Panc1 (cell line): Measurements from ENCODE around the gene NTNG1. TPM values are rescaled to one million over a fixed set of nuclear protein-coding genes. Genes with fewer than 3 reads are reported as not detected.

ENCODE experiments used
- ATAC-seq: fragments of 200-7000 bp; cut with Tn5 transposase; 2 replicates; pipeline ENCODE4 v1.9.1; 2020; ENCODE audit warnings: mild to moderate bottlenecking, moderate library complexity
- BruUV-seq: library from RNA; stranded (reverse); fragments of 400-500 nt; replicated peaks from 2 replicates; lab custom pipeline; 2021; lab: Mats Ljungman, UMichigan
- CTCF ChIA-PET: fragments of 300-600 bp; sonication (Branson Sonifier 250); formaldehyde crosslinking; loops from one replicate; lab custom pipeline; 2022; ENCODE audit warnings: antibody characterized with exemption; lab: Charles Lee
- POLR2A ChIA-PET: fragments of 300-600 bp; sonication (Branson Sonifier 250); formaldehyde crosslinking; loops from one replicate; lab custom pipeline; 2022; ENCODE audit warnings: antibody characterized with exemption; lab: Charles Lee
- DNase-seq: peaks from one replicate; pipeline ENCODE4 v3.0.0-alpha.2; 2010; ENCODE audit warnings: low read depth, low spot score
- H3K27ac ChIP-seq: 2 replicates; pipeline ENCODE4 v1.5.1; 2011; ENCODE audit warnings: mild to moderate bottlenecking, low read length, inconsistent platforms
- H3K27me3 ChIP-seq: fragments of 200-500 bp; sonication (Bioruptor generic); 2 replicates; pipeline ENCODE4 v1.6.0; 2014; ENCODE audit warnings: low read length, inconsistent platforms; ENCODE audit not compliant: control insufficient read depth, insufficient read depth
- H3K36me3 ChIP-seq: fragments of 200-500 bp; sonication (Bioruptor generic); 2 replicates; pipeline ENCODE4 v1.5.1; 2014; ENCODE audit warnings: inconsistent platforms, mild to moderate bottlenecking, low read length, moderate library complexity; ENCODE audit not compliant: control insufficient read depth, insufficient read depth
- H3K4me1 ChIP-seq: 2 replicates; pipeline ENCODE4 v1.5.1; 2011; ENCODE audit warnings: inconsistent platforms, mild to moderate bottlenecking, low read length, moderate library complexity; ENCODE audit not compliant: control insufficient read depth, insufficient read depth
- H3K4me3 ChIP-seq, 2 experiments: 2 replicates each; pipeline ENCODE4 v1.5.1; 2011 to 2012; ENCODE audit warnings: low read depth in 2 of 2, low read length in 2 of 2, mild to moderate bottlenecking in 2 of 2, inconsistent platforms in 1 of 2, moderate library complexity in 1 of 2
- H3K9me3 ChIP-seq: fragments of 200-500 bp; sonication (Bioruptor generic); 2 replicates; pipeline ENCODE4 v1.5.1; 2014; ENCODE audit warnings: low read depth, mild to moderate bottlenecking, inconsistent platforms, low read length, moderate library complexity; ENCODE audit not compliant: control insufficient read depth, insufficient read depth
- CTCF ChIP-seq: fragments of 450-650 bp; IDR thresholded peaks from 2 replicates; pipeline ENCODE4 v1.5.1; 2017; ENCODE audit warnings: mild to moderate bottlenecking
- POLR2AphosphoS5 ChIP-seq: IDR thresholded peaks from 2 replicates; pipeline ENCODE4 v1.6.1; 2012; ENCODE audit warnings: mild to moderate bottlenecking, low read depth, low read length, moderate library complexity
- REST ChIP-seq, 2 experiments: IDR thresholded peaks; 2 replicates each; pipeline ENCODE4 v1.6.1; 2011 to 2012; ENCODE audit warnings: low read depth in 2 of 2, control low read depth in 1 of 2, low read length in 1 of 2, mild to moderate bottlenecking in 1 of 2, moderate library complexity in 1 of 2; ENCODE audit not compliant: insufficient read depth in 1 of 2
- SIN3A ChIP-seq: IDR thresholded peaks from 2 replicates; pipeline ENCODE4 v1.6.1; 2012; ENCODE audit warnings: low read depth, mild to moderate bottlenecking, low read length, moderate library complexity, borderline replicate concordance; ENCODE audit not compliant: insufficient read depth
- TCF7L2 ChIP-seq: IDR thresholded peaks from 2 replicates; pipeline ENCODE4 v1.6.1; 2011; ENCODE audit warnings: mild to moderate bottlenecking, low read depth, low read length, inconsistent platforms
- in situ Hi-C: cut with HindIII; loops from 2 replicates; pipeline ENCODE4 v1.10.0; 2016; ENCODE audit warnings: low sequenced_read_pairs, low pct_unique_long_range_greater_than_20kb
- intact Hi-C: fragments of 100-400 bp; cut with micrococcal nuclease; formaldehyde crosslinking; loops from one replicate; pipeline ENCODE4 v1.10.0; 2022; ENCODE audit not compliant: unreplicated experiment
- total RNA-seq: library from RNA; stranded (reverse); gene quantifications from one replicate; pipeline ENCODE4 v1.2.1, GENCODE V29; 2021; ENCODE audit not compliant: unreplicated experiment

NTNG1 gene
- total RNA-seq, 1 experiment from 2014 or later: 0.13 TPM

DNA sequence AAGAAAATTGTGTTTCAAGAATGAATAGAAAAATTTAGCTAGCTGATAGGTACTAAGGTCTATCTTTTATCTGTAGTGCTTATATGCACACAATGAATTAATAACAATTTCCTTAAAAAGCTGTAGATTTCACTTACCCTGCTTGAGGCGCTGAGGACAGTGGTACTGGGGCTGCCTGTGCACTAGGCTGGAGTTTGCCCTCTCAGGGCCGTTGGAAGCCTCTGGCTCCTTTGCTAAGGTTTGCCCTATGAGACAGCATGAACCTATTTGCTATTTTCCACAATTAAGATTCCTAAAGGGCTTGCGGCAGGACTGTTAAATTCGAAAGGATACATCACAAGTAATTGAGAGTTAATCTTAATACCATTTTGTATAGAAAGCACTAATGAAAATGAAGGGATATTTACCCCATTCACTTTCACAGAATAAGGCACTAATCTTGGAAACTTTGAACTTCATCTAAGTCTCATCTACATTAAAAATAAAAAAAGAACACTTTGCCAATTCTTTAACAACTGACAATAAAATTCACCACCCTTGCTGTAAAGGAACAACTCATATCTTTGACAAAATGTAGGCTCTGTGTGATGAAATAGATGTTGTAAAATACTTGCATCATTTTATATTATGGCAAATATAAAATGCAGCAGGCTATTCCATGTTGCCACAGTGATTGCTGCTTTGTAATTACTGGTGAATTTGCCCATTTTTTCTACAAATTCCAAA is 293.0 kb downstream of the NTNG1 start:
- DNase-seq (no peak), ATAC-seq (no peak)
- no peaks in the 10 kb centered on the region for H3K36me3 ChIP-seq
- no peak overlapping the region for H3K27ac ChIP-seq
- H3K9me3 ChIP-seq: no peaks in the 10 kb centered on the region
- TF ChIP-seq POLR2AphosphoS5 (no peak), TCF7L2 (no peak), REST (IDR thresholded peaks at IDR 0.05; ENCODE audit: insufficient read depth in 1 of 2, low read depth in 2 of 2, low read length in 1 of 2) (no peak), CTCF (no peak), SIN3A (no peak)
- H3K4me1 ChIP-seq: no peaks in the 10 kb centered on the region
- intact Hi-C loops (no loop called here), in situ Hi-C loops (no loop called here)
- POLR2A ChIA-PET: no interaction called here
- CTCF ChIA-PET: no interaction called here
- BruUV-seq: no TSS peak
- H3K27me3 ChIP-seq: no peaks in the 10 kb centered on the region
- no peak overlapping the region for H3K4me3 ChIP-seq

DNA sequence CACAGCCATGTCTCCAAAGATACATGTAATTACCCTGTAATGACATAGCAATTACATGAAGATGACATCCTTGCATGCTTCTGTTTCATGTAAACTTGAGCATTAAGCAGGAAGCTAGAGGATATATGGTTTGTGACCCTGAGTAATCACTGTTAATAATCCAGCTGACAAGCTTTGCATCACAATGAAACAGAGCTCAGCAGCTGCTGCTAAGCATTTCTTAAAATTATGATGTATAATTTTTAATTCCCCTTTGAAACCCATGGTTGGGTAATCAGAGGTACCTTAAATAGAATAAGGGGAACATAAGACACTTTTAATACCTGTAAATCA is 293.5 kb downstream of the NTNG1 start:
- in situ Hi-C loops (no loop called here), intact Hi-C loops (no loop called here)
- no peaks in the 10 kb centered on the region for H3K4me1 ChIP-seq
- no peaks in the 10 kb centered on the region for H3K27me3 ChIP-seq
- H3K27ac ChIP-seq: no peak overlapping the region
- H3K36me3 ChIP-seq: no peaks in the 10 kb centered on the region
- H3K9me3 ChIP-seq: no peaks in the 10 kb centered on the region
- H3K4me3 ChIP-seq: no peak overlapping the region
- TF ChIP-seq TCF7L2: no peak
- TF ChIP-seq REST (IDR thresholded peaks at IDR 0.05; ENCODE audit: insufficient read depth in 1 of 2, low read depth in 2 of 2, low read length in 1 of 2): no peak
- TF ChIP-seq POLR2AphosphoS5: no peak
- TF ChIP-seq CTCF: no peak
- no peak for TF ChIP-seq SIN3A
- ATAC-seq: no peak
- BruUV-seq: no TSS peak
- POLR2A ChIA-PET: no interaction called here
- CTCF ChIA-PET: no interaction called here
- no peak for DNase-seq
